Neuron (in vitro differentiated cells): ENCODE measurements around the gene C19orf85.
"Not testable (repeated sequence)": the region's sequence is repeated elsewhere in the genome, so short reads cannot be mapped to it uniquely, and the experiment has no call there.

Experiments used
- H2AFZ ChIP-seq: one replicate; pipeline ENCODE4 v1.6.1; 2013; ENCODE audit warnings: low read depth, mild to moderate bottlenecking, inconsistent platforms, low read length, moderate library complexity
- H3K27me3 ChIP-seq: one replicate; pipeline ENCODE4 v1.6.1; 2013; ENCODE audit warnings: low read length; ENCODE audit not compliant: insufficient read depth
- H3K36me3 ChIP-seq: one replicate; pipeline ENCODE4 v1.6.1; 2013; ENCODE audit warnings: low read length; ENCODE audit not compliant: insufficient read depth
- H3K4me1 ChIP-seq: one replicate; pipeline ENCODE4 v1.6.1; 2013; ENCODE audit warnings: low read length; ENCODE audit not compliant: insufficient read depth
- H3K4me3 ChIP-seq: 2 replicates; pipeline ENCODE4 v1.5.1; 2013; ENCODE audit warnings: mild to moderate bottlenecking, low read length, moderate library complexity
- H3K9me3 ChIP-seq: one replicate; pipeline ENCODE4 v1.6.1; 2013; ENCODE audit warnings: low read length

C19orf85 gene

DNA sequence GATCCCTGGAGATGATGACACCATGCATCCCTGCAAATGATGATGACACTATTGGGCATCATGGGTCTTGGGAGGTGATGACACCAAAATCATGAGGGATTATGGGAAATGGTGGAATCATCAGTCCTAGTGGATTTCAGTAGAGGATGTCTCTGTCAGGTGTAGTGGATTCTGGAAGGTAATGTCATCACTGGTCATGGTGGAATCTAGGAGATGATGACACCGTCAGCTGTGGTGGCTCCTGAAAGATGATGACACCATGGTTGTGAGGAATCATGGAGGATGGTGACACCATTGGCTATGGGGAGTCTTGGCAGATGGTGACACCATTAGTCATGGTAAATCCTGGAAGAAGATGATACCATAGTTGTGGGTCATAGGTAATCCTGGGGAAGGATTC is 33.4 kb downstream of the C19orf85 start:
- Histone ChIP-seq H3K4me1 (no peaks in the 10 kb centered on the region), H2AFZ (no peak overlapping the region), H3K36me3 (no peaks in the 10 kb centered on the region), H3K9me3 (peaks cover 5% of the 10 kb centered on the region), H3K27me3 (no peaks in the 10 kb centered on the region), H3K4me3 (no peak overlapping the region)

DNA sequence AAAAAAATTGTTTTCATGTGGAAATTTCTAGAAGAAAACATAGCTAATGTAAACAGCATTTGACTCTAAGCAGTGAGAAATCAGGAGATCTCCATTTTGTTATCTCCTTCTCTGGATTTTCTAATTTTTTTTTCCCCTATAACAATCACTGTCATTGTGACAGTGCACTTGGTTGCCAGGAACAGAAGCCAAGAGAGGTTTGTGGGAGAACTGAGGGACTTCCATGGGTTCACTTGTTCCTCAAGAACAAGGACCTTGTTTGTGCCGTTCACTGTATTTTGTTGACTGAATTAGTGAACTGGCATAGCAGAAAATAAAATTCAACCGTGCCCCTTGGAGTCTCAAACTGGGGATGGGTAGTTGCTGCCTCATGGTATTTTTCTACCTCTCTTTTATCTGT is 38.5 kb downstream of the C19orf85 start:
- Histone ChIP-seq H3K4me3 (no peak overlapping the region), H3K27me3 (no peaks in the 10 kb centered on the region), H3K4me1 (no peaks in the 10 kb centered on the region), H3K36me3 (no peaks in the 10 kb centered on the region), H2AFZ (no peak overlapping the region), H3K9me3 (peaks cover 2% of the 10 kb centered on the region)

DNA sequence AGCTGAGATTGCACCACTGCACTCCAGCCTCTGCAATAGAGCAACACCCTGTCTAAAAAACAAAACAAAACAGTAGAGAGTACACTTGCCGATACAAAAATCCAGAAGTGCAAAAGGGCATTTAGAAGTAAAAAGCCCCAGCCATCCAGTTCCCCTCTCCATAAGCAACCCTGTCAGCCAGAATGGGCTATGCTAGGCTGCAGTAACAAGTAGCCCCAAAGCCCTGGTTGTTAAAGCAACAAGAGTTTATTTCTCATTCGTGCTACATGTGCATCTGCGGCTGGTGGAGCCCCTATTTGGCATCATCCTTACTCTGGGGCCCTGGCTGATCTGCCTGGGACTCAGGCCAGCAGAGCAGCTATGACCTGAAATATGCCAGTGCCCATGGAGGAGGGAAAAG is 40.0 kb downstream of the C19orf85 start:
- no peak overlapping the region for H3K4me3 ChIP-seq
- H3K36me3 ChIP-seq, result no peaks in the 10 kb centered on the region
- H2AFZ ChIP-seq, result no peak overlapping the region
- no peaks in the 10 kb centered on the region for H3K27me3 ChIP-seq
- H3K4me1 ChIP-seq, result no peaks in the 10 kb centered on the region
- peaks cover 4% of the 10 kb centered on the region for H3K9me3 ChIP-seq

DNA sequence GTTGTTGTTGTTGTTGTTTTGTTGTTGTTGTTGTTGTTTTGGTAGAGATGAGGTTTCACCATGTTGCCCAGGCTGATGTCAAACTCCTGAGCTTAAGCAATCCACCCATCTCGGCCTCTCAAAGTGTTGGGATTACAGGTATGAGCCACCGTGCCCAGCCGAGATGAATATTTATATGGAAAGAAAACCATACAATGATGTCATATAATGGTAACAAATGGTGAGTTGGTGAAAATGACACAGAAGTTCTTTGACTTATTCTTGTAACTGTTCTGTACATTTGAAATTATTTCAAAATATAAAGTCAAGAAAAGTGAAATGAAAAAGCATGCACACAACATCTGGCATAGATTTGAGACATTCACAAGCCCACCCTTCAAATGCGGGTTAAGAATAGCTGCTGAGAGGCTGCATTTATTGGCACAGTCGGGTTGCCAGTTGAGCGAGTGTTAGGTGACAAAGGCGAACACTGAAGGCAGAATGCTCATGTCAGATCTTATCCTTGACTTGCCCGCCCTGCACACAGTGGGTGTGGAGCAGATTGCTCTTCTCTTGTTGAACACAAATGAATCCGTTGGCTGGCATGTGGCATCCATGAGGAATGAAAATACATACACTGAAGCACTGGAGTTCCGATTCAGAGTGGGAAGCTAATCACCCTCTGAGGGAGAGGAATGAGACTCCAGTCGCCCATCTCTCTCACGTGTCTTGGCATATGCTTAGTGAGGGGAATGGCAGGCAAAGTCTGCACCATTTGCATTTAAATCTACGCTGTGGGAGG is 41.1 kb downstream of the C19orf85 start:
- H3K4me1 ChIP-seq, result no peaks in the 10 kb centered on the region
- no peaks in the 10 kb centered on the region for H3K27me3 ChIP-seq
- no peak overlapping the region for H2AFZ ChIP-seq
- H3K36me3 ChIP-seq, result no peaks in the 10 kb centered on the region
- H3K9me3 ChIP-seq, result peaks cover 4% of the 10 kb centered on the region
- H3K4me3 ChIP-seq, result no peak overlapping the region

DNA sequence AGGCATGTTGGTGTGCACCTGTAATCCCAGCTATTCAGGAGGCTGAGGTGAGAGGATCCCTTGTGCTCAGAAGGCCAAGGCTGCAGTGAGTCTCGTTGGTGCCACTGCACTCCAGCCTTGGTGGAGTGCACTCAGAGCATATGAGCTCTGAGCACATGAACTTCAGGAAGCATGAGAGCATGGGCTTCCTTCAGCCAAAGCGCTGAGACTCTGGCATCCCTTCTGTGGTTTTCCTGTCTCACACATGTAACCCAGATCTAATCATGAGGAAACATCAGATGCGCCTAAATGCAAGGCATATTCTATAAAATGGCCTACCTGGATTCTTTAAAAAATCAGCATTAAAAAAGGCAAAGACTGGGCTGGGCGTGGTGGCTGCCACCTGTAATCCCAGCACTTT is 43.3 kb downstream of the C19orf85 start:
- not testable (repeated sequence) for H2AFZ ChIP-seq, H3K4me1 ChIP-seq, H3K36me3 ChIP-seq, H3K9me3 ChIP-seq, H3K4me3 ChIP-seq, H3K27me3 ChIP-seq

DNA sequence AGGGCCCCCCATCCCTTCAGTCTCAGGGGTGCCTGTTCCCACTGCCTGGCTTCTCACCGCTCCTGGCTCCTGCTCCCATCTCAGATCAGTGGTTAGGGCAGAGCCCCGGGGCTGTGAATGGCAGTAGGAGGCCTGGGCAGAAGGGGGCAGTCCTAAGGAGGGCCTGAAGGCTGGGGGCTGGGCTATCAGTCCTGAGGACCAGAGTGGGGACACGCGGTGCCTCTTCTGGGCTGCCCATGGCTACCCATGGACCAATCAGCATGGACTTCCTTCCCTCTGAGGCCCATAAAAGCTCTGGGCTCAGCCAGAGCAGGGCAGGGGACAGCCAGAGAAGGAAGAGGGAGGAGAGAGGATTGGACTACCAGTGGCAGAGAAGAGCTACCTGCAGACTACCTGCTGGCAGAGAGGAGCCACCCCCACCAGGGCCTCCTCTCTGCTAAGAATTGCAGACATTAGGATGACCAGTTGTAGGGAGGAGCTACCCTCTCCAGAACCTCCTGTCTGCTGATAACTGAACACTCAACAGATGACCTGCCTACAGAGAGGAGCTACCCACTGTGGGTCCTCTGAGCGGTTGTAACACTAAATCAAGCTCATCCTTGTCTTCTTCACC is 44.8 kb downstream of the C19orf85 start:
- peaks cover 4% of the 10 kb centered on the region for H3K9me3 ChIP-seq
- H3K36me3 ChIP-seq, result no peaks in the 10 kb centered on the region
- H3K4me1 ChIP-seq, result peaks cover 3% of the 10 kb centered on the region
- H3K27me3 ChIP-seq, result no peaks in the 10 kb centered on the region
- H2AFZ ChIP-seq, result no peak overlapping the region
- H3K4me3 ChIP-seq, result no peak overlapping the region

DNA sequence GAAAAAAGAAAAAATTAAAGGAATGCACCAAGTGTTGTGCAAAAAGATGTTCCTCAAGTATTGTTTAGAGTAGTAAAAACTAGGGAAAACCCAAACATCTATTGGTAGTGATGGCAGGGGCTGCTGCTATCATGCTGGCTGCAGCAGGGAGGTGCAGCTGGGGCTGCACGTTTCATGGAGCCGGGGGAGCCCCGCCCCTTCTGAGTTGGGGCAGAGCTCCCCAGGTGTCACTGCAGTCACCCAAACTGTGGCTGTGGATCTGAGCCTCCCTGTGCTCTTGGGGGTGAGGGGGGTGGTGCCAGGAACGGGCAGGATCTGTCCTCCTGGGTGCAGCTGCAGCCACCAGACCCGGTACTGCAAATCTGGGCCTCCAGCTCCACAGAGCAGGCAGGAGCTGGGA is 45.4 kb downstream of the C19orf85 start:
- H2AFZ ChIP-seq, result no peak overlapping the region
- H3K9me3 ChIP-seq, result peaks cover 4% of the 10 kb centered on the region
- H3K36me3 ChIP-seq, result no peaks in the 10 kb centered on the region
- H3K4me3 ChIP-seq, result no peak overlapping the region
- H3K27me3 ChIP-seq, result no peaks in the 10 kb centered on the region
- peaks cover 3% of the 10 kb centered on the region for H3K4me1 ChIP-seq

DNA sequence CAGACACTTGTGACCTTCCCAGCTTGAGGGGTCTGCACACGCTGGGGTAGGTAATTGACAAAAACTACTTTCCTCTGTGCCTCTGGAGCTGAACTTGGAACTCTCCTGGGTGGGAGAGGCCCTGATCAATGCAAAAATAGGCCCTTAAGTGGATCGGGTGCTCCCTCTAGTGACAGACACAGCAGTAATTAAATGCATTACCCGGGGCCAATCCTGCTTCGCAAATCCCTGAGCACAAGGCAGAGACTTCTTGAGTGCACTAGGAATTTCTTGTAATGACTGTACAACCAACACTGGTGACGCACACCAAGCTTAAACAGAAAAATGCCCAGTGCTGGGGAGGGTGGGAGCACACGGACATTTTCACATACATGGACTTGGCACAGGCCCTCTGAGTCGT is 46.4 kb downstream of the C19orf85 start:
- Histone ChIP-seq H3K27me3 (no peaks in the 10 kb centered on the region), H2AFZ (no peak overlapping the region), H3K36me3 (no peaks in the 10 kb centered on the region), H3K4me3 (no peak overlapping the region), H3K4me1 (peaks cover 3% of the 10 kb centered on the region), H3K9me3 (peaks cover 4% of the 10 kb centered on the region)
